Measurements from ENCODE around the gene RASGRP4.

Gene RASGRP4

DNA sequence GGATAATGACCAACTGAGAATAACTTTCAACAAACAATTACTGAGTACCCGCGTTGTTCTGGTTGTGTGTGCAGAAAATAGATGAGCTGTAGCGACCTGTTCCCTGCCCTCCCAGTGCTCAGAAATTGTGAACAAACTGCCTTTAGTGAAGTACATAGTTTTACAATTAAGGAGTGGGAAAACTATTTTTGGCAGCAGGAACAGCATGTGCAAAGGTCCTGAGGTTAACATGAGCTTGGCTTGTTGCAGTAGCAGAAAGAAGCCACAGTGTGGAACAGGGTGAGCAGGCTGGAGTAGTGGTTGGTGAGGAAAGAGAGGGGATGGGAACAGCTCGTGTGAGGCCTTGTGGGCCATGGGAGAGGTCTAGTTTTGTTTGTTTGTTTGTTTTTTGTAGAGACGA lies 23.5 kb upstream of the RASGRP4 start:
- no peak for DNase-seq (ENCODE audit: low read depth in 1 of 2, low spot score in 1 of 2)

DNA sequence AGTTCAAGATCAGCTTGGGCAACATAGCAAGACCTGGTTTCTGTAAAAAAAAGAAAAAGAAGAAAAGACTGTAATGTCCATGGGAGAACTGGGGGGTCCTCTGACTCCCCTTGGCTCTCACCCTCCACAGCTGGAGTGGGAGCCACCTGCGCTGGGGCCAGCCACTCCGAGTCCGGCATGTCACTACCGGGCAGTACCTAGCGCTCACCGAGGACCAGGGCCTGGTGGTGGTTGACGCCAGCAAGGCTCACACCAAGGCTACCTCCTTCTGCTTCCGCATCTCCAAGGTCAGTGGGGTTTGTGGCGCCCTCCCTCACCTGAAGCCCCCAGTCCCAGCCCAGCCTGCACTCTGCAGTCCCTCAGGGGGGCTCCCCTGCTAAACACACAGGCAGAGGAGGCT lies 22.2 kb upstream of the RASGRP4 start:
- DNase-seq (ENCODE audit: low read depth in 1 of 2, low spot score in 1 of 2): no peak

- DNase-seq (ENCODE audit: low read depth in 1 of 2, low spot score in 1 of 2): no peak
Observed at GRCh38 chr19:38445362-38445761, 19.3 kb upstream of the RASGRP4 start.

DNA sequence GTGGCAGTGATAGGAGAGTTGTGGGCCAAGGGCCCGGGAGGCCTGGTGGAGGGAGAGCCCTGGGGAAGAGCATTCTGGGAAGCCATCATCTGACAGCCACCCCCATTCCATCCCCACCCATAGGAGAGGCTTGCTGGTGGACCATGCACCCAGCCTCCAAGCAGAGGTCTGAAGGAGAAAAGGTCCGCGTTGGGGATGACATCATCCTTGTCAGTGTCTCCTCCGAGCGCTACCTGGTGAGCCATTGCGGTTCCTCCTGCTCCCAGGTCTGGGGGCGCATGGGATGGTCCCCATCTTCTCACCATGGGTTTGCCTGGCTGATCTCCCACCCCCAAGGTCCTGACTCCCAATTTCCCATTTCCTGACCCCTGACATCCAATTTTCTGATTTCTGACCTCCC lies 18.0 kb upstream of the RASGRP4 start:
- no peak for DNase-seq (ENCODE audit: low read depth in 1 of 2, low spot score in 1 of 2)

- DNase-seq (ENCODE audit: low read depth in 1 of 2, low spot score in 1 of 2): no peak
Observed at GRCh38 chr19:38443458-38443999, 17.5 kb upstream of the RASGRP4 start.

DNA sequence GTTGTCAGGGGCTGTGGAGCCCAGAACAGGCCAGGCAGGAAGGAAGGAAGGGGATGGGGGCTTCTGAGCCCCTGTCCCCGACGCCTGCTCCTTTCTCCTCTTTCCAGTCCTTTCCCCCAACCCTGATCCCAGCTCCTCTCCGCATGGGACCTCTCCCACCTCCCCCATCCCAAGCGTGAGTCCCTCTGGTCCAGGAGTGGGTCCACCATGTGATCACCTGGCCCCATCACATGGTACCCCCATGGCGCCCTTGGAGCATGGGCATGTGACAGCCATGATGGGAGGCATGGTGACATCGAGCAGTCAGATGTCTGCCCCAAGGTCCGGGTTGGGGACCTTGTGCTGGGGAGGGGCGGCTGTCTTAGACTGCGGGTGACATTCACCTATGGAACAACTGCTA lies 16.7 kb upstream of the RASGRP4 start:
- no peak for DNase-seq (ENCODE audit: low read depth in 1 of 2, low spot score in 1 of 2)

GRCh38 chr19:38441657-38442348 lies 15.8 kb upstream of the RASGRP4 start:
- DNase-seq (ENCODE audit: low read depth in 1 of 2, low spot score in 1 of 2): no peak

GRCh38 chr19:38440592-38440991 lies 14.6 kb upstream of the RASGRP4 start:
- DNase-seq (ENCODE audit: low read depth in 1 of 2, low spot score in 1 of 2): no peak

DNA sequence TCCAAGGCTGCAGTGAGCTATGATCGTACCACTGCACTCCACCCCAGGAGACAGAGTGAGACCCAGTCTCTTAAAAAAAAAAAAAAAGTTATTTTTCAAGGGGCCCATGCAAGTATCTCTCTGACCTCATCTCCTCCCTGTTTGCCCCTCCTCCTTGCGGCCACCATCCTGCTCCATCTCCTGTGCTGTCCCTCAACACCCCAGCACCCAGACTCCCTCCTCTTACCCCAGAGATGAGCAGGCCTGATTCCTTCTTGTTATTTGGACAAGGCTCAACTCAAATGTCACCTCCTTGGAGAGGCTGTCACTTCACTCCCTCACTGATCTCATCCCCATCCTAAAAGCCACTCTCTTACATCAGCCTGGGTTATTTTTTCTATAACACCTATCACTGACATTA lies 11.9 kb upstream of the RASGRP4 start:
- no peak for DNase-seq (ENCODE audit: low read depth in 1 of 2, low spot score in 1 of 2)

- no peak for DNase-seq (ENCODE audit: low read depth in 1 of 2, low spot score in 1 of 2)
Observed at GRCh38 chr19:38437295-38437694, 11.3 kb upstream of the RASGRP4 start.

DNA sequence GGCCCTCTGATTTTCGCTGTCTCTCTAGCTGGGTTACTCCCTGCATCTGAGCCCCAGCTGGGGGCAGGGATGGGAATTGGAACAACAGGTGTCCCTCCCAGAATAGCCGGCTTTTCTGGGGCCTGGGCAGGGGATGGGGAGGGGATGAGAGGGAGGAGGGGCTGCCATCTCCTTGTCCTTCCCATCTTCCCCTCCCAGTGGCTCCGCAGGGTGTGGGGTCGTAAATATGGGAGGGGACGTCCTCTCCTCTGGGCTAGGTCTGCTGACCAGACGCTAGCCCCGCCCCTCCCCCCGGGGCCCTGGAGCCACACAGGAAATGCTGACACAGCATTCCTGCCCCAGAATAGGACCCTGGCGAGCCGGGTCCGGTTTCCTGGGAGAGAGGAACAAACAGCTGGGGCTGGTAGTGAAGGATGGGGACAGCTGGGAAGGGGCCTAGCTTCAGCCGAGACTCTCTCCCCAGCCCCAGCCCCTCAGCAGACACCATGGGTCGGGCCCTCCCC lies 8.6 kb upstream of the RASGRP4 start:
- no peak for DNase-seq (ENCODE audit: low read depth in 1 of 2, low spot score in 1 of 2)

DNA sequence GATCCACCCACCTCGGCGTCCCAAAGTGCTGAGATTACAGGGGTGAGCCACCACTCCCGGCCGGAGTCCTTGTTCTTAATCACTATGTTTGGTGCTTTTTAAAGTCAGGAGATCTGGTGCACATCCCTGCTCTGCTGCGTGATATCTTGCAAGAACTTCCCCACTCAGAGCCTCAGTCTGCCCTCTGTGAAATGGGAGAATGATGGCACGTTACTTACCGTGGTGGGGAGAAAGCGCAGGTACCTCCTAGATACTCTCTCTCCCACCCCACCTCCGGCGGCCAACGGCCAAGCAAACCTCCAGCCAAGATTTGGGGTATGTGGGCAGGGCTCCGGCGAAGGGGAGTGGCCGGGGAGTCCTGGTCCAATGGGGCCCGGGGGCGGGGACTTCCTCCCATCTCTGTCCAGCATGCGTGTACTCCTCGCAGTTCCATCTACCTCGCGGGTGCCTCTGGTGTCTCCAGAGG lies 7.3 kb upstream of the RASGRP4 start, which contains the start of gene RYR1:
RYR1 (plus strand) TSS at position 424 of the 466 bp plus-strand sequence. CDS start 139 bp downstream, outside the sequence.
- DNase-seq (ENCODE audit: low read depth in 1 of 2, low spot score in 1 of 2): peak in 1 of 2 donors; percentile 46

DNA sequence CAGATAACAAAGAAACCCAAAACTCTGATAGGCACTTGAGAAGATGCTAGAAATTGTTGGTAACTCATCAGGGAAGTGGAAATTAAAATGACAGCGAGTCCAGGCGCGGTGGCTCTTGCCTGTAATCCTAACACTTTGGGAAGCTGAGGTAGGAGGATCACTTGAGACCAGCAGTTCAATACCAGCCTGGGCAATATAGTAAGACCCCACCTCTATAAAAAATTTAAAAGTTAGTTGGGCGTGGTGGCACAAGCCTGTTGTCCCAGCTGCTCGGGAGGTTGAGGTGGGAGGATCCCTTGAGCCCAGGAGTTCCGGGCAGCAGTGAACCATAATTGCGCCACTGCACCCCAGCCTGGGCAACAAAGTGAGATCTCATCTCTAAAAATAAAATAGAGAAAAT lies 4.9 kb upstream of the RASGRP4 start:
- no peak for DNase-seq (ENCODE audit: low read depth in 1 of 2, low spot score in 1 of 2)

- no peak for DNase-seq (ENCODE audit: low read depth in 1 of 2, low spot score in 1 of 2)
Observed at GRCh38 chr19:38429811-38430156, 3.8 kb upstream of the RASGRP4 start.

GRCh38 chr19:38429055-38429810 lies 3.2 kb upstream of the RASGRP4 start:
- DNase-seq (ENCODE audit: low read depth in 1 of 2, low spot score in 1 of 2): peak in 1 of 2 donors; percentile 64

DNA sequence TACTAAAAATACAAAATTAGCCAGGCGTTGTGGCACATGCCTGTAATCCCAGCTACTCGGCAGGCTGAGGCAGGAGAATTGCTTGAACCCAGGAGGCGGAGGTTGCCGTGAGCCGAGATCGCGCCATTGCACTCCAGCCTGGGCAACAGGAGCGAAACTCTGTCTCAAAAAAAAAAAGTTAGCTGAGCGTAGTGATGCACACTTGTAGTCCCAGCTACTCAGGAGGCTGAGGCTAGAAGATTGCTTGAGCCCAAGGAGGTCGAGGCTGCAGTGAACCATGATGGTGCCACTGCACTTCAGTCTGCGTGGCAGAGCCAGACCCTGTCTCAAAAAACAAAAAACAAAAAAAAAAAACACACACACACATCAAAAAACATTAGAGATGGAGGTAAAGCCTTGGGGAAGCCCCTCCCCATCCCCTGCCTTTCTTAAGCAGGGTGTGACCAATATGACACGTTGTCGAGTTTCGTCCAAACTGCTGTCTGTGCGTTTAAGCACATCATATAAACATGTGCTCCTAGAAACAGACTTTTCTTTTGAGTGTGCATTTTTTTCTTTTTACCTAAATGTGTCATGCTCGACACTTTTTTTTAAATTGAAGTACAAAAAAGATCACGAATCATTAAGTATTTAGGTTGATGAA lies 1.1 kb upstream of the RASGRP4 start:
- DNase-seq (ENCODE audit: low read depth in 1 of 2, low spot score in 1 of 2): peak in 1 of 2 donors; percentile 50

GRCh38 chr19:38425222-38425809 lies 703 bp downstream of the RASGRP4 start:
- DNase-seq (ENCODE audit: low read depth in 1 of 2, low spot score in 1 of 2): no peak

GRCh38 chr19:38424272-38424671 lies 1.7 kb downstream of the RASGRP4 start:
- DNase-seq (ENCODE audit: low read depth in 1 of 2, low spot score in 1 of 2): no peak

DNA sequence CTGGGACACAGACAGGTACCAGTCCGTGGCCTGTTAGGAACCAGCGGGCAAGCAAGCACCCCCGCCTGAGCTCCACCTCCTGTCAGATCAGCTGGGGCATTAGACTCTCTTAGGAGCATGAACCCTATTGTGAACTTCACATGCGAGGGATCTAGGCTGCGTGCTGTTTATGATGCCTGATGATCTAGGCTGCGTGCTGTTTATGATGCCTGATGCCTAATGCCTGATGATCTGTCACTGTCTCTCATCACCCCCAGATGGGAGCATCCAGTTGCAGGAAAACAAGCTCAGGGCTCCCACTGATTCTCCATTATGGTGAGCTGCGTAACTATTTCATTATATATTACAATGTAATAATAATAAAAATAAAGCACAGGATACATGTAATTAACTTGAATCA lies 3.6 kb downstream of the RASGRP4 start:
- DNase-seq (ENCODE audit: low read depth in 1 of 2, low spot score in 1 of 2): no peak

GRCh38 chr19:38421856-38422255 lies 4.2 kb downstream of the RASGRP4 start:
- DNase-seq (ENCODE audit: low read depth in 1 of 2, low spot score in 1 of 2): no peak

DNA sequence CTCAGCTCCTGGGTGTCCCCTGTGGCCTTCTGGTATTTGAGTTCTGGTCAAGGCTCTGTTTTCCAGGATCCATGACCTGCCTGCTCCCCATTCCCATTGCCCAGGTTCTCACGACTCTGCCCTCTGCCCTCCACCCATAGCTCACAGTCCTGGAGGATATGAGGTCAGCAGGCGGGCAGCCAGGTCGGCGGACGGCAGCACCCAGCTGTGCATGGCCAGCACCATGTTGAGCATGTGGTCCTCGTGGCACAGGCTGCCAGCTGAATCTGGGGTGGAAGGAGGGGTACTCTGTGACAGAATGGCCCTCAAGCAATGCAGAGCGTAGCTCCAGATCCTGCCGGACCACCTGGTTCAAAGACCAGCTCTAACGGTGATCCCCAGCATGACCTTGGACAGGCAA lies 5.1 kb downstream of the RASGRP4 start:
- no peak for DNase-seq (ENCODE audit: low read depth in 1 of 2, low spot score in 1 of 2)
